ENCODE results near the gene DUS3L.
A peak's percentile ranks its signal among the peaks of the same experiment; 100 is the strongest.

- TF ChIP-seq POLR2AphosphoS5 (IDR thresholded peaks at IDR 0.05; ENCODE audit: insufficient read depth, low read depth, low read length) (peak; percentile 96), CTCF (IDR thresholded peaks at IDR 0.05; ENCODE audit: extremely low read depth in 1 of 2, insufficient read depth in 1 of 2, low read depth in 1 of 2, low read length in 2 of 2) (no peak), POLR2A (IDR thresholded peaks at IDR 0.05; ENCODE audit: low read depth, low read length) (peak; percentile 95), EZH2 (IDR thresholded peaks at IDR 0.05; ENCODE audit: borderline replicate concordance, low read depth, low read length, severe bottlenecking) (no peak)
Observed at GRCh38 chr19:5827891-5828660, 37.1 kb upstream of the DUS3L start.

Measured in endothelial cell of umbilical vein (primary cell).